SHP77 (cell line): ENCODE results near the gene KANK2.
"Not testable (repeated sequence)": the region's sequence is repeated elsewhere in the genome, so short reads cannot be mapped to it uniquely, and the experiment has no call there.

Source experiments
- DNase-seq, 2 experiments: peaks; one replicate each; lab custom pipeline; 2025; lab: John Stamatoyannopoulos, UW

The KANK2 gene

DNA sequence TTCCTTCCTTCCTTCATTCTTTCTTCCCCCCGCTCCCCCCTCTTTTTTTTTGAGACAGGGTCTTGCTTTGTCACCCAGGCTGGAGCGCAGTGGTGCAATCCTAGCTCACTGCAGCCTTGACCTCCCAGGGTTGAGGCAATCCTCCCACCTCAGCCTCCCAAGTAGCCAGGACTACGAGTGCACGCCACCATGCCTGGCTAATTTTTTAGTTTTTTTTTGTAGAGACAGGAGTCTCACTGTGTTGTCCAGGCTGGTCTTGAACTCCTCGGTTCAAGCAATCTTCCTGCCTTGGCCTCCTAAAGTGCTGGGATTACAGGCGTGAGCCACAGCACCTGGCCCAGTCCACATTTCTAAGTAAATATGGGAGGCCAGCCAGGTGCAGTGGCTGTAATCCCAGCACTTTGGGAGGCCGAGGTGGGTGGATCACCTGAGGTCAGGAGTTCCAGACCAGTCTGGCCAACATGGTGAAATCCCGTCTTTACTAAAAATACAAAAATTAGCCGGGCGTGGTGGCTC lies 57.3 kb downstream of the KANK2 start:
- not testable (repeated sequence) for DNase-seq

DNA sequence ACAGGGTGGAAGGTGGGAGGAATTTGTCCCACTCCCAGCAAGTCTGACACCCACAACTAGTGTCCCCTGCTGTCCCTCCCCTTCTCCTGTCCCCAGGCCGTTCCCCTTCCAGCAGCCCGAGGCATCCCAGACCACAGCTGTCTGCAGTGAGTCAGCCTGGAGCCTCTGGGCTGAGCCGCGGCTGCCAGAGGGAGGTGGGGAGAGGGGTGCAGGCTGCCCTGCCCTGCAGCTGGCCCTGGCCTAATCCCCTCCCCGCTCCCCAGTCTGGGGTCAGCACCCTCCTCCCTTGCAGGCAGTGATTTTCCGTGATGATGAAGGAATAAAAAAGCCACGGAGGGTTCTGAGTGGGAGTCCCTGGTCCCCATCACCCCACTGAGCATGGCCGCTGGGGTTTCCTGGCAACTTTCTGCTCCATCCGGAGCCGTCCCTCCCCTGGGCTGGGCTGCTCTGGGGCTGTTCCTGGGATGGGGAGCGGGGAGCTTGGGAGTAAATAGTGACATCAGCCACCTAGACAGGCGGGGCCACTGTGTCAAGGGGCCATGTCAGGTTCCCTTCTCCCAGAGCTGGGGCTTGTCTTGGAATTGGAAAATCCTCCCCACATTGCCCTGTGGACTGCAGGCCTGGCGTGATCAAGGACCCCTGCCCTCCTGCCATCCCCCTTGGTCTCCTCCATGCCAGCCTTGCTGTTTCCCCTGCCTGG lies 58.6 kb downstream of the KANK2 start:
- DNase-seq: peak in 1 of 2 experiments; percentile 63

DNA sequence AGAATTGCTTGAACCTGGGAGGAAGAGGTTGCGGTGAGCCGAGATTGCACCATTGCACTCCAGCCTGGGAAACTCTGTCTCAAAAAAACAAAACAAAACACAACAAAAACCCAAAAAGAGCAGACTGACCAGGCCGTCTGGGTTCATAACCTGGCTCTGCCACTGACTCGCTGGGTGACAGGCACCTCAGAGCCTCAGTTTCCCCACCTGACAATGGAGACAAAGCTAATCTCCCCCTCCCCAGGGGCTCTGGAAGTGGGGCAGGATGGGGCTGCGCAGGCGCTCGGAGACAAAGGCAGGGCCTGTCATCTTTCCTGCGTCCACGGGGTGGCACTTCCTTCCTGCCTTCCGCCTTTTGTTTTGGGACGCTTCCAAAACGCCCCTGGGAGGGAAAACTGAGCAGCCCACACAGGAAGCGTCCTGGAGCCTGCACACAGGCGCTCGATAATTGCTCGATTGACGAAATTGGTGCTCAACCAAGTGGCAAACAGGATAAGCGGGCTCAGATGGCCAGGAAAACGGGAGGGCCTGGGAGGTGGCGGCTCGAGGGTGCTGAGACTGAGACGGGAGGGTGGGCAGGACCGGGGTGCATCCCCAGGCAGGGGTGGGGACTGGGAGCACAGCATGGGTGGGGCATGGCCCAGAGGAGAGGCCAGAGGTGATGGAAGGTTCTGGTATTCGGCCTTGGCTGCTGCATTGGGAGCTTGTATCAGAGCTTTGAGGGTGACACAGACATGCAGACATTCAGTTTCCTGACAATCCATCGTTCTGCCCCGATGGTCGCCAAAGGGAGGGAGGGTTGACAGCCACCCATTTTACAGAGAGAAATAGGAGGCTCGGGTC lies 59.6 kb downstream of the KANK2 start:
- DNase-seq: peak; percentile 64 to 82

DNA sequence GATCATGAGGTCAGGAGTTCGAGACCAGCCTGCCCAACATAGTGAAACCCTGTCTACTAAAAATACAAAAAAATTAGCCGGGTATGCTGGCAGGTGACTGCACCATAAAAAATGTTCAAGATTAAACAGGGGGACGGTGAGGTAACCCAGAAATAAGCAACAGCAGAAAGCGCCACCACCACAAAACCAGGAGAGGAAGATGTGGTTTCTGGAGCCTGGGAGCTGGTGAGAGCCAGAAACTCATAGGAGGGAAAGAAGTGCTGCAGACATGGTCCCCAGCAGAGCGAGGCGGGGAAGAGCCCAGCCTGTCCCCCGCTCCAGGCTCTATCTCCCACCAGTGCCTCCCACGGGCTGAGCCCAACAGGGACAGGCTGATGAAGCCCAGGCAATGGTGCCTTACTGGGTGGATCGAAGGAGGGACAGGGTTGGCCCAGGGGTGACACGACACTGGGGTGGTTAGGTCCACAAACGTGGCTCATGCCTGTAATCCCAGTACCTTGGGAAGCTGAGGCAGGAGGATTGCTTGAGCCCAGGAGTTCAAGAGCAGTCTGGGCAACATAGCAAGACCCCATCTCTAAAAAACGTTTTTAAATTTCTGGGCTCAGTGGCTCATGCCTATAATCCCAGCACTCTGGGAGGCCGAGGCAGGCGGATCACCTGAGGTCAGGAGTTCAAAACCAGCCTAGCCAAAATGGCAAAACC lies 60.8 kb downstream of the KANK2 start:
- DNase-seq: no peak

DNA sequence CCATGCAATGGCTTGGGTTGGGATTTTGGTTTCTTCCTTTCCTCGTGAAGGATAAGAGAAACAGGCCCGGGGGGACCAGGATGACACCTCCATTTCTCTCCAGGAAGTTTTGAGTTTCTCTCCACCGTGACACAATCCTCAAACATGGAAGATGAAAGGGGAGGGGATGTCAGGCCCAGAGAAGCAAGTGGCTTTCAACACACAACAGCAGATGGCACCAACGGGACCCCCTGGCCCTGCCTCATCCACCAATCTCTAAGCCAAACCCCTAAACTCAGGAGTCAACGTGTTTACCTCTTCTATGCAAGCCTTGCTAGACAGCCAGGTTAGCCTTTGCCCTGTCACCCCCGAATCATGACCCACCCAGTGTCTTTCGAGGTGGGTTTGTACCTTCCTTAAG lies 65.9 kb downstream of the KANK2 start:
- DNase-seq: no peak

DNA sequence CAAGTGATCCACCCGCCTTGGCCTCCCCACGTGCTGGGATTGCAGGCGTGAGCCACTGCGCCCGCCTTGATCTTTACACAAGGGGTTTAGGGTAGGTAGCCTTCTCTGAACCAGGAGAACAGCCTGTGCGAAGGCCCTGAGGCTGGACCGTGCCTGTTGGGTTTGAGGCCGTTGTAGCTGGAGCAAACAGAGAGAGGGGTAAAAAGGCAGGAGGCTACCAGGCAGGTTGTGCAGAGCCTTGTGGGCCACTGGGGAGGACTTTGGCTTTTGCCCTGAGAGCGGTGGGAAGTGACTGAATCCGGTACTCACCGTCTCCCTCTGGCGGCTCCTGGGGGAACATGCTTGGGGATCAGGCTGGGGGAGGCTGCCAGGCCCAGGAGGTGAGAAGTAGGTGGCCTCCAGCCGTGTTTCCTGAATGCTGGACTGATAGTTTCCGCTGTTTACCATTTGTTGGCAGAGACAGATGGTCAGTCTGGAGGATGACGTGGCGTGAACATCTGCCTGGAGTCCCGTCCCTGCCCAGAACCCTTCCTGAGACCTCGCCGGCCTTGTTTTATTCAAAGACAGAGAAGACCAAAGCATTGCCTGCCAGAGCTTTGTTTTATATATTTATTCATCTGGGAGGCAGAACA lies 66.4 kb downstream of the KANK2 start:
- DNase-seq: peak; percentile 62 to 66

DNA sequence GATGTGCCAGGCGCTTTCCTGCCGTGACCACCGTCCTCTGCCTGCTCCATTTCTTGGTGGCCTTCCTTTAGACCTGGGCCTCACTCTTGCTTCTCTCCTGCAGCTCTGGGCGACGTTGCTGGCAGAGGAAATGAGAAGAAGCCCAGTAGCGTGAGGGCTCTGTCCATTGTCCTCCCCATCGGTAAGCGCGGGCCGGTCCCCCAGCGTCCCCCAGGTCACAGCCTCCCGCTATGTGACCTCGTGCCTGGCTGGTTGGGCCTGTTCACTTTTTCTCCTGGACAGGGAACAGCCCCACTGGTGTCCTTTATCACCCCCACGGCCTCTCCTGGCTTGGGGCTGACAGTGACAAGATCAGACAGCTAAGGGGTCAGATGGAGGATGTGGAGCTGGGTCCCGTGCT lies 69.4 kb downstream of the KANK2 start:
- DNase-seq: no peak

DNA sequence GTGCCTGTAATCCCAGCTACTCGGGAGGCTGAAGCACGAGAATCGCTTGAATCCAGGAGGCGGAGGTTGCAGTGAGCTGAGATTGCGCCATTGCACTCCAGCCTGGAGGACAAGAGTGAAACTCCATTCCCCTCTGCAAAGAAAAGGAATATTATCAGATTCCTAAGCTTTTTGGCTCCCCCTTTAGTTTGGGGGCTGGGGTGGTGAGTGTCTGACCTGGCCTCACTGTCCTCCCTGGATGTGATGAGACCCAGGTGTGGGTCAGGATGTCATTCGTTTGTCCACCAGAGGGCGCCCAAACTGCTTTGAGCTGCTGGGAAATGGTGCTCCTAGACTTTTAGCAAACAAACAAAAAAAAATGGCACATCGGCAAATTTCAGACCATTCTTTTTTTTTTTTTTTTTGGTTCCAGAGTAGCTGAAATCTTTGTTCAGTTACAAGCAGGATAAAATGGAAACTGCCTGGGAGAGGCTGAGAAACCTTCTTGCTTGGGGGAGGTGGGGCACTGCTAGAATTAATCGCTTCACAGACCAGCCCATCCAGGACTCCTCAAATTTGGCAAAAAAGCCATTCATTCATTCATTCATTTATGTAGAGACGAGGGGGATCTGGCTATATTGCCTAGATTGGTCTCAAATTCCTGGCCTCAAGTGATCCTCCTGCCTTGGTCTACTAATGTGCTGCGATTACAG lies 71.2 kb downstream of the KANK2 start:
- DNase-seq: peak; percentile 48 to 53

DNA sequence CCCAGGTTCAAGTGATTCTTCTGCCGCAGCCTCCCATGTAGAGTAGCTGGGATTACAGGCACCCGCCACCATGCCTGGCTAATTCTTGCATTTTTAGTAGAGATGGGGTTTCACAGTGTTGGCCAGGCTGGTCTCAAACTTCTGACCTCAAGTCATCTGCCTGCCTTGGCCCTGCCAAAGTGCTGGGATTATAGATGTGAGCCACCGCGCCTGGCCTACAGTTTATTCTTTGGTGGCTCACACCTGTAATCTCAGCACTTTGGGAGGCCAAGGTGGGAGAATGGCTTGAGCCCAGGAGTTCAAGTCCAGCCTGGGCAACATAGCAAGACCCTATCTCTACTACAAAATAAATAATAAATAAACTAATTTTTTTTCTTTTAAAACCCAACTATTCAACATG lies 73.2 kb downstream of the KANK2 start:
- not testable (repeated sequence) for DNase-seq

DNA sequence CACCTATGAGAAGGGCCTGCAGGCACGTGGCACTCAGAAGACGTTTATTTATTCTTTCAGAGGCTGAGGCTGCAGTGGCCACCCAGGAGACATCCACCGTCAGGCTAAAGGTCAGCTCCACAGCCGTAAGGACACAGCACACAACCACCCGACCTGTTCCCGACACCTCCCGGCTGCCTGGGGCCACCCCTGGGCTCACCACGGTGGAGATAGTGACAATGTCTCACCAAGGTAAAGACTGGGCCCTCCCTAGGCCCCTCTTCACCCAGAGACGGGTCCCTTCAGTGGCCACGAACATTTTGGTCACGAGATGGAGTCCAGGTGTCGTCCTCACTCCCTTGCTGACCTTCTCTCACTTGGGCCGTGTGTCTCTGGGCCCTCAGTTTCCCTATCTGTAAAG lies 74.2 kb downstream of the KANK2 start:
- DNase-seq: no peak

DNA sequence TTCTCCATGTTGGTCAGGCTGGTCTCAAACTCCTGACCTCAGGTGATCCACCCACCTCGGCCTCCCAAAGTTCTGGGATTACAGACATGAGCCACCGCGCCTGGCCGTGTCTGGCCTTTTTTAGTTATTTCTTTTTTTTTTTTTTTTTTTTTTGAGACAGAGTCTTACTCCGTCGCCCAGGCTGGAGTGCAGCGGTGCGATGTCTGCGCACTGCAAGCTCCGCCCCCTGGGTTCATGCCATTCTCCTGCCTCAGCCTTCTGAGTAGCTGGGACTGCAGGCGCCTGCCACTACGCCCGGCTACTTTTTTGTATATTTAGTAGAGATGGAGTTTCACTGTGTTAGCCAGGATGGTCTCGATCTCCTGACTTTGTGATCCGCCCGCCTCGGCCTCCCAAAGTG lies 75.4 kb downstream of the KANK2 start:
- not testable (repeated sequence) for DNase-seq

DNA sequence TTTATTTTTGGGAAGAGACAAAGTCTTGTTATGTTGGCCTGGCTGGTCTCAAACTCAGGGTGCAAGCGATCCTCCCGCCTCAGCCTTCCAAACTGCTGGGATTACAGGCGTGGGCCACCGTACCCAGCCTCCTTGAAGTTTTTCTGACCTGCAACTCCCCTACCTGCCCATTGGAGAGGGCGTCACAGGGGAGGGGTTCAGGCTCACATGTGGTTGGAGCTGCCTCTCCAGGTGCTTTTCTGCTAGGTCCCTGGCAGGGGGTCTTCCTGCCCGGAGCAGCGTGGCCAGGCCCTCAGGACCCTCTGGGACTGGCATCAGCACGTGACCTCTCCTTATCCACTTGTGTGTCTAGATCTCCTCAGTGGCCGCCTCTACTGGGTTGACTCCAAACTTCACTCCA lies 80.8 kb downstream of the KANK2 start:
- DNase-seq: no peak

DNA sequence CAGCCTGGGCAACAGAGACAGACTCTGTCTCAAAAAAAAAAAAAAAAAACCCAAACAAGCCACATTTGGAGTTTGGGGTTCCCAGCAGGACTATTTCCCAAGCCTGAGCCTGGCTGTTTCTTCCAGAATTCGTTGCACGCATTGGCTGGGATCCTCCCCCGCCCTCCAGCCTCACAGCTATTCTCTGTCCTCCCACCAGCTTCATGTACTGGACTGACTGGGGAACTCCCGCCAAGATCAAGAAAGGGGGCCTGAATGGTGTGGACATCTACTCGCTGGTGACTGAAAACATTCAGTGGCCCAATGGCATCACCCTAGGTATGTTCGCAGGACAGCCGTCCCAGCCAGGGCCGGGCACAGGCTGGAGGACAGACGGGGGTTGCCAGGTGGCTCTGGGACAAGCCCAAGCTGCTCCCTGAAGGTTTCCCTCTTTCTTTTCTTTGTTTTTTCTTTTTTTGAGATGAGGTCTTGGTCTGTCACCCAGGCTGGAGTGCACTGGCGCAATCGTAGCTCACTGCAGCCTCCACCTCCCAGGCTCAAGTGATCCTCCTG lies 81.4 kb downstream of the KANK2 start:
- no peak for DNase-seq

DNA sequence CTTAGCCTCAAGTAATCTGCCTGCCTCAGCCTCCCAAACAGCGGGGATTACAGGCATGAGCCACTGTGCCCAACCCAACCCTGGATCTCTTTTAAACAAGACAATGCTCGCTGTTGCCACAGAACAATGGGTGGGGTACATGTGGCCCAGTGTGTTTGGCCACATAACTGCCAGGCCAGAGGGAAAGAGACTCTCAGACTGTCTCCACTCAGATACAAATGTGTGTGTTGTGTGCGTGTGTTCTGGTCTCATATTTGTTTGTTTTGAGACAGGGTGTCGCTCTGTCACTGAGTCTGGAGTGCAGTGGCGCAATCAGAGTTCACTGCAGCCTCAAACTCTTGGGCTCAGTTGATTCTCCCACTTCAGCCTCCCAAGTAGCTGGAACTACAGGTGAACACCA lies 82.3 kb downstream of the KANK2 start:
- DNase-seq: no peak
